ENCODE measurements around the gene RBM18.

The RBM18 gene

GRCh38 chr9:122256206-122256605 is 8.4 kb downstream of the RBM18 start:
- DNase-seq = no peak

- no peak for DNase-seq
These were observed 9.9 kb downstream of the RBM18 start for GRCh38 chr9:122254761-122255160.

DNA sequence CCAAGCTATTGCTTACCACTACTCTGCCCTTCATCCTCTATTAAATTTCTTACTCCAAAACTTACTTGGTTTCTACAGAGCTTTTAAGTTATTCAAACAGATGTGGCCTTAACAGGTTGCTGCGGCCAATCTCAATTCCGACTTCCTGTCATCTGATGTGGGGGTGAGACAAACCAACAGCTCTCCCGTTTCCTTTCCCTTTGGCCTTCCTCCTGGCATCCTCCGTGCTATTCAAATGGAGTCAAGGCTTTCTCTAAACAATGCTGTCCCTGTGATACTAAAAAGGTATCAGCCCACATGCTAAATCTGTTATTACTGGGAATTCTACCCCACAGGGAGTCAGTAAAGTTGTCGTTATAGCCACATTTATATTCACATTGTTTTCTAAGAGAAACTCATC is 11.8 kb downstream of the RBM18 start:
- no peak for DNase-seq

DNA sequence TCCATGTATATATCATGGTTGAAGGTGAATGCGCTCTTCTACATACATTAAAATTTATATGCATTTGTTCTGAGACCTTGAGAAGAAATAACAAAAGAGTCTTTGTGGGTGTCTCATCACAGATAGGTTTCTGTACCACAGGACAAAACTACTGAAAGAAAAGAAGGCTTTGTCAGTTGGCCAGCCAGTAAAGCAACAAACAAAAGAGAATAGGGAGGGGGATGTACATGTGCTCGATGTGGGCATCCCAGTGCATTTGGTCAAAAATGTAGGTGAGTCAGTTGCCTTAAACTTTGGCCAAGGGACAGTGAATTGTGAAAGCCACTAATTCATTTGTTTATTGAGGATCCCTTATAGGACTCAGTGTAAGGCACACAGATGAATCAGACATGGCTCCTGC is 13.3 kb downstream of the RBM18 start:
- no peak for DNase-seq

DNA sequence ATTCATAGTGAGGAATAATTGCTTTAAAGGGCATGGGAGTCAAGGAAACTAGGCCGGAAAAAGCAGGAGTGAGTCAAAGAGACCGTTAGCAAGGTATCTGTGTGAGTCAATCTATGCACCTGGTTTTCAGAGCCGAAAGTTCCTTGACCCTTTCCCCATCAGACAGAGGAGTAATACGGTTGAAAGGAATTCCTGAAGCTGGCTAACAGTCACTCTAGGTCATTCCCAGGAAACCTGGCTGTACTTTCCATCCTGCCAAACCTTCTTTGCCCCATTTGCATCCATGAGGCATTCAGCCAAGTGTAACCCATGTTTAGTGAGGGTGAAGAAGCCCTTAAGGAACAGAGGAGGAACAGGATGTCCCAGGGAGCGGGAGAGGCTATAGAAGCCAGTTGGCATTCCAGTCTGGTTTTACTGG is 16.2 kb downstream of the RBM18 start:
- DNase-seq = no peak

DNA sequence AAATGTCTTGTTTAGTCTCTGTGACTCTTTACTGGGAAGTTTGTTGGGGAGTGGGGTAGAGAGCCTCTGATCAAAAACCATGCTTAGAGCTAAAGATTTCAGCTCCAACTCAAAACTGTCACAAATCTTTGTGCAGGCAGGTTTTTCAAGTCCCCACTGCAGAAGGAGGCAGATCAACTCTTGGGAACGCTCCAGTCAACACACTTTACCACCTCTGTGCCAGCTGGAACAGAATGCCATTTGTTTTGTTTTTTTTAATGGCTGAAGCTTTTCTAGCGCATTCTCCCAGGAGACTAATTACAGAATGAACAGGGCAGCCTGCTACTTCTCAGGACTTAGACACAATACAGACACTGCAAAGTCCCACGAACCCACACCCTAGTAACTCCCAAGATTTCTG is 18.0 kb downstream of the RBM18 start:
- no peak for DNase-seq

DNA sequence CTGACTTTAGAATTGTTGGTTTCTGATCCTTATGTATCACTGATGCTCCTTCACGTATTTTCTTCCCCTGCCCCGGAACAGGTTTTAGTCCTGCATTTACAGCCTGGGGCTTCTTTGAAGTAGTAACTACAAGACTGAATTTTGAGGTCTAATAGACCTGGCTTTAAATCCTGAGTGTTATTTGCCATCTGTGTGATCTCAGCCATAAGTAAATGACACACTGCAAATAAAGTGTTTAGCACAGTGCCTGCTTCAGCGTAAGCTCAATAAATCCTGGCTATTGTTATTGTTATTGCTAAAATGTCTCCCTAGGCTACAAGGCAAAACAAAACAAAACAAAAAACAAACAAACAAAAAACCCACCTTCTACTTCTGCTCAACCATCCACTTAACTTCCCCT is 20.3 kb downstream of the RBM18 start:
- no peak for DNase-seq

DNA sequence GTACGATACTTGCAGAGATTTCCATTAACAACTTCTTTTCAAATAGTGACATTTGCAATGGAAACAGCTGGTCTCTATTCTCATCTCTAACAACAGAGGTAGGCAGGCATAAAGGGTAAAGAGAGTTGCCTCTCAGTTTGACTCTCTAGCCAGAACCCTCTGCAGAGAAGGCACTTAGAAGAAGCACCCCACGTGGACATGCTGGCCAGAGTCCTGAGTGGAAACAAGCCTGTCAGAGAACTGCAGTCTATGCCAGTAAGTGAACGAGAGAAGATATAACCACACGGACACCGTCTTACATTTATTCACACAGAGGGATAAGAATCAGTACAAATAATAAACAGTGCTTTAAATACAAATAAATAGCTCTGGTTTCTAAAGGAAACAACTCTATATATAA is 24.9 kb downstream of the RBM18 start:
- DNase-seq = no peak

GRCh38 chr9:122236681-122237080 is 28.0 kb downstream of the RBM18 start:
- no peak for DNase-seq

GRCh38 chr9:122234022-122234748 is 30.5 kb downstream of the RBM18 start:
- DNase-seq = no peak

DNA sequence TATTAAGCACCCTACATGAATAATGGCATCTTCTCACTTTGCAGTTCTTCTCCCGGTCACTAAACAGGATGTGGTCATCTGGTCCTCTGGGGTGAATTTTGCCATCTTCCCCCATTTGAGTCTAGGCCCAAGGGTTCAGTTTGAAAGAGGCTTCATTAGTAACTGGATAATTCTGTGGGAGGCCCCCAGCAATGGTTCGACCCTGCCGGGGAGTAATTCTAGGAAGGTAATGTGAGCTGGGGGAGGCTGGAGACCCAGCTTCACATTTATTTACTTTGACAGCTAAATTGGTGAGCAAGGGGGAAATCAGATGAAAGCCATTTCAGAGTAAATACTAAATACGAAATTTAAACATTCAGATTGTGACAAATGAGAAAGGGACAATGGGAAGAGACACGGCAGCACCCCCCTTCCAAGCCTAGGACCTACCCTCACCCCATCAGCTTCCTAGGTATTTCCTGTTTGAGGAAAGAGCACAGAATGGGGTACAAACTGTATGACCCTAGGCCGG is 31.8 kb downstream of the RBM18 start:
- no peak for DNase-seq

DNA sequence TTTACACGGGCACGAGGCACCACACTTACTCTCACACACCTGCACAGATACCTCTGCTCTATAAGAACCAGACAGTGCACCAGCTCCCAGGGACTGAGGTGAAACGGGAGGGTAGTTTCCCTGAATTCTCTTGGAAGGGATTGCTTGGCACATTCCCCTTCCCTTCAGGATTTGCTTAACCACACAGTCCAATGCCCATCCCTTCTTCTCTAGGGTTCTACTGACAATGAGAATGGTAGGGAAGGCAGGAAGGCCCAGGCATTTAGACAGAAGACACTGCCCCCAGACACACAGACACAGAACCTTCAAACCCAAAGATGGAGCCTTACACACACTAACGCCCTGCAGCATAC is 35.2 kb downstream of the RBM18 start:
- peak; percentile 22 for DNase-seq

- DNase-seq = peak; percentile 46
These were observed 35.8 kb downstream of the RBM18 start, which contains the start of gene LHX6 for GRCh38 chr9:122228568-122229484. LHX6 (minus strand) TSS chr9:122228957; CDS start chr9:122228740, 217 bp downstream.

GRCh38 chr9:122228191-122228567 is 36.5 kb downstream of the RBM18 start:
- DNase-seq = peak; percentile 72

- DNase-seq = no peak
These were observed 37.1 kb downstream of the RBM18 start for GRCh38 chr9:122227575-122227900.

- DNase-seq = peak; percentile 63
These were observed 37.7 kb downstream of the RBM18 start for GRCh38 chr9:122226758-122227574.

DNA sequence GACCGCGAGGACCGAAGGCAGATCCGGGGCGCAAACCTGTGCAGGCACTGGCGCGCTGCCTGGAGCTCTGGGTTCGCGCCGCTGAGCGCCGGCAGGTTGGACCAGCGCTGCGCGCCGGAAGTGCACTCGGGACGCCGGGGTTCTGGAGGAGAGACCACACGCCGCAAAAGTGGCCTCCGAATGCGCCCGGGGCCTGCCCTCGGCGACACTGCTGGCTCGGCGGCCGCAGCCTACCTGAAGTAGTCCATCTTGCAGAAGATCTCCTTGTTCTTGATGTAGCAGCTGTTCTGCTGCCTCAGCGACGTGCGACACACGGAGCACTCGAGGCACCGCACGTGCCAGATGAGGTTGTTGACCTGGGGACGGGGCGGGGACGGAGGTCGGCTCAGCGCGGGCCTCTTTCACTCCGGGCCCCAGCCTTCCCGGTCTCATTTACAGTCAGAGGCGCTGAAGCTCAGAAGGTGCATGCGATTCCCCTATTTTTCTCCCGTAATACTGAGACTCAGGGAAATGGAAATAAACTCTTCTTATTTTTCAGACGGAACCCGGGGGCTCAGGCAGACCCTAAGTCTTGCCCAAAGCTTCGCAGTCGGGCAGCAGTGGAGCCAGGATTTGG is 38.4 kb downstream of the RBM18 start:
- DNase-seq = peak; percentile 69

- DNase-seq = peak; percentile 55
These were observed 39.1 kb downstream of the RBM18 start for GRCh38 chr9:122225312-122226141.

- DNase-seq = no peak
These were observed 41.2 kb downstream of the RBM18 start for GRCh38 chr9:122223435-122223834.

- DNase-seq = no peak
These were observed 41.8 kb downstream of the RBM18 start for GRCh38 chr9:122222791-122223190.

- peak; percentile 49 for DNase-seq
These were observed 43.3 kb downstream of the RBM18 start for GRCh38 chr9:122221183-122221811.

Measured in retina (tissue), 1 donor.